HCT116 (cell line): Measurements from ENCODE around the gene MSANTD3. TPM values are rescaled to one million over a fixed set of nuclear protein-coding genes. Genes with fewer than 3 reads are reported as not detected.

Source experiments
- ATAC-seq: fragments of 200-7000 bp; cut with Tn5 transposase; 2 replicates; pipeline ENCODE4 v1.9.1; 2020; ENCODE audit warnings: mild to moderate bottlenecking, moderate library complexity
- BruUV-seq: library from RNA; stranded (reverse); fragments of 400-500 nt; replicated peaks from 2 replicates; lab custom pipeline; 2021; lab: Mats Ljungman, UMichigan
- CTCF ChIA-PET: fragments of 300-600 bp; sonication (Branson Sonifier 250); formaldehyde crosslinking; loops from one replicate; lab custom pipeline; 2021; ENCODE audit warnings: antibody characterized with exemption; lab: Charles Lee
- POLR2A ChIA-PET: fragments of 300-600, 350-600 bp; sonication (Branson Sonifier 250); formaldehyde crosslinking; loops from one replicate; lab custom pipeline; 2021; ENCODE audit warnings: antibody characterized with exemption; lab: Charles Lee
- RAD21 ChIA-PET, 2 experiments: fragments of 300-600 bp; sonication (Branson Sonifier 250); formaldehyde crosslinking; loops; one replicate each; lab custom pipeline; 2023; ENCODE audit warnings: low total read pairs in 2 of 2; ENCODE audit not compliant: uncharacterized antibody in 2 of 2, unreplicated experiment in 2 of 2, low non-redundant PET in 1 of 2; lab: Charles Lee
- DNase-seq: peaks from one replicate; pipeline ENCODE4 v3.0.0-alpha.2; 2010; ENCODE audit warnings: low read depth, low spot score
- H2AFZ ChIP-seq: fragments of 200-600 bp; shearing (Covaris generic), sonication (generic); 2 replicates; pipeline ENCODE4 v1.6.1; 2017; ENCODE audit warnings: low read depth, mixed run types, mixed read lengths, antibody characterized with exemption, low read length; ENCODE audit not compliant: poor library complexity, severe bottlenecking
- H3K27ac ChIP-seq: 2 replicates; pipeline ENCODE4 v1.5.1; 2012; ENCODE audit warnings: low read depth, low read length
- H3K27me3 ChIP-seq: fragments of 200-600 bp; sonication (generic); 2 replicates; pipeline ENCODE4 v1.6.1; 2016; ENCODE audit warnings: mixed run types, low read length, mixed read lengths; ENCODE audit not compliant: insufficient read depth
- H3K36me3 ChIP-seq, 2 experiments: fragments of 200-500 bp in 1 of 2; fragments of 200-600 bp in 1 of 2; sonication (Bioruptor generic) in 1 of 2; sonication (generic) in 1 of 2; 2 replicates each; pipeline versions ENCODE4 v1.5.1 to v1.6.1; 2014 to 2016; ENCODE audit warnings: low read length in 2 of 2, inconsistent platforms in 1 of 2, mixed read lengths in 1 of 2, mixed run types in 1 of 2; ENCODE audit not compliant: insufficient read depth in 2 of 2, control insufficient read depth in 1 of 2
- H3K4me1 ChIP-seq, 2 experiments: fragments of 200-600 bp in 1 of 2; sonication (generic) in 1 of 2; 2 replicates each; pipeline versions ENCODE4 v1.5.1 to v1.6.1; 2012 to 2017; ENCODE audit warnings: low read length in 2 of 2, inconsistent platforms in 1 of 2, mild to moderate bottlenecking in 1 of 2, mixed read lengths in 1 of 2, mixed run types in 1 of 2, moderate library complexity in 1 of 2; ENCODE audit not compliant: insufficient read depth in 2 of 2, control insufficient read depth in 1 of 2
- H3K4me2 ChIP-seq: fragments of 200-600 bp; sonication (generic); 2 replicates; pipeline ENCODE4 v1.6.1; 2017; ENCODE audit warnings: mixed run types, low read length, mixed read lengths
- H3K4me3 ChIP-seq, 2 experiments: fragments of 200-600 bp in 1 of 2; sonication (generic) in 1 of 2; replicated peaks in 1 of 2; 2 replicates each; pipeline ENCODE4 v1.5.1; 2011 to 2016; ENCODE audit warnings: low read length in 2 of 2, control low read depth in 1 of 2, low read depth in 1 of 2, mild to moderate bottlenecking in 1 of 2, mixed read lengths in 1 of 2, mixed run types in 1 of 2
- H3K79me2 ChIP-seq: fragments of 200-600 bp; sonication (generic); 2 replicates; pipeline ENCODE4 v1.6.1; 2017; ENCODE audit warnings: mild to moderate bottlenecking, mixed run types, low read length, moderate library complexity, mixed read lengths; ENCODE audit not compliant: insufficient read depth
- H3K9ac ChIP-seq: fragments of 200-600 bp; sonication (generic); 2 replicates; pipeline ENCODE4 v1.6.1; 2016; ENCODE audit warnings: low read length, mixed read lengths
- H3K9me2 ChIP-seq: fragments of 200-600 bp; sonication (generic), shearing (Covaris generic); 2 replicates; pipeline ENCODE4 v1.6.1; 2017; ENCODE audit warnings: mixed run types, mild to moderate bottlenecking, moderate library complexity; ENCODE audit not compliant: insufficient read depth
- H3K9me3 ChIP-seq, 2 experiments: fragments of 200-500 bp in 1 of 2; fragments of 200-600 bp in 1 of 2; sonication (Bioruptor generic) in 1 of 2; sonication (generic) in 1 of 2; 2 replicates each; pipeline ENCODE4 v1.6.1; 2014 to 2017; ENCODE audit warnings: low read length in 2 of 2, mixed read lengths in 2 of 2, inconsistent platforms in 1 of 2, low read depth in 1 of 2, mild to moderate bottlenecking in 1 of 2, mixed run types in 1 of 2, moderate library complexity in 1 of 2; ENCODE audit not compliant: control insufficient read depth in 1 of 2, insufficient read depth in 1 of 2
- H4K20me1 ChIP-seq: fragments of 200-600 bp; sonication (generic), shearing (Covaris generic); 2 replicates; pipeline ENCODE4 v1.6.1; 2017; ENCODE audit warnings: mixed run types, mild to moderate bottlenecking, moderate library complexity; ENCODE audit not compliant: insufficient read depth
- ATF3 ChIP-seq: IDR thresholded peaks from 2 replicates; pipeline ENCODE4 v1.6.1; 2012
- ELF1 ChIP-seq: IDR thresholded peaks from 2 replicates; pipeline ENCODE4 v1.6.1; 2012; ENCODE audit warnings: low read depth, borderline replicate concordance
- EZH2 ChIP-seq: fragments of 200-600 bp; sonication (generic); IDR thresholded peaks from 2 replicates; pipeline ENCODE4 v1.6.1; 2017; ENCODE audit warnings: antibody characterized with exemption, mixed run types
- RAD21 ChIP-seq: IDR thresholded peaks from 2 replicates; pipeline ENCODE4 v1.6.1; 2012; ENCODE audit warnings: low read depth, mild to moderate bottlenecking
- ZFX ChIP-seq: fragments of 450-650 bp; IDR thresholded peaks from 2 replicates; pipeline ENCODE4 v1.6.1; 2017
- ZNF274 ChIP-seq: fragments of 200-500 bp; sonication (Bioruptor generic); IDR thresholded peaks from 2 replicates; pipeline ENCODE4 v1.6.1; 2014; ENCODE audit warnings: mild to moderate bottlenecking, low read depth, low read length, inconsistent platforms
- intact Hi-C: fragments of 100-400 bp; cut with micrococcal nuclease; formaldehyde crosslinking; loops from 2 replicates; pipeline ENCODE4 v1.10.0; 2022
- total RNA-seq: library from RNA; stranded (reverse); gene quantifications from one replicate; pipeline ENCODE4 v1.2.1, GENCODE V29; 2021; ENCODE audit not compliant: unreplicated experiment
- TF ChIP-seq, protein P1 (sequence below), 3 experiments: fragments of 200-600 bp in 1 of 3; sonication (generic) in 1 of 3; IDR thresholded peaks in 2 of 3; conservative IDR thresholded peaks in 1 of 3; 2 replicates each; pipeline ENCODE4 v1.5.1; 2012 to 2017; ENCODE audit warnings: low read depth in 2 of 3, low read length in 2 of 3, antibody characterized with exemption in 1 of 3, borderline replicate concordance in 1 of 3, control low read depth in 1 of 3, mild to moderate bottlenecking in 1 of 3, mixed read lengths in 1 of 3, mixed run types in 1 of 3, moderate library complexity in 1 of 3; ENCODE audit not compliant: insufficient read depth in 1 of 3
- TF ChIP-seq, protein P2 (sequence below): IDR thresholded peaks from 2 replicates; pipeline ENCODE4 v1.6.1; 2011; ENCODE audit warnings: mild to moderate bottlenecking, low read length, moderate library complexity; ENCODE audit not compliant: insufficient replicate concordance; ENCODE audit errors: extremely low read depth
- TF ChIP-seq, protein P3 (sequence below): IDR thresholded peaks from 2 replicates; pipeline ENCODE4 v1.6.1; 2012

Gene MSANTD3
- total RNA-seq, 1 experiment from 2014 or later = 31.3 TPM

DNA sequence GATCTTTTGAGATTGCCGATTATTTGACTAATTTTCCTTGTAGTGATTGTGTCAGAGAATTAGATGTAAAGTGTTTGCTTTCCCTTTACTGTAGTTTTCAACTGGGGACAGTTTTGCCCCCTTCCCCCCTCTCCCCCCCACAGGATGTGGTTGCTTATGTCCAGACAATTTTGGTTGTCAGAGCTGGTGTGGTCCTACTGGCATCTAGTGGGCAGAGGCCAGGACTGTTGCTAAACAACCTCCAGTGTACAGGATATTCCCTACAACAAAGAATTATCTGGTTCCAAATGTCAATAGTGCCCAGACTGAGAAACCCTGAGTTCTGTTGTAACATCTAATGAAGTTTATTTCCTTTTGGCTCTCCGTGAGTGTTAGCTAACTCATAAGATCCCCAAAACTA is 66.0 kb downstream of the MSANTD3 start:
- Histone ChIP-seq H3K27me3 (no peaks in the 10 kb centered on the region), H3K9ac (no peak overlapping the region), H3K27ac (no peak overlapping the region), H3K9me2 (no peaks in the 10 kb centered on the region), H4K20me1 (no peaks in the 10 kb centered on the region), H3K4me1 (no peaks in the 10 kb centered on the region), H2AFZ (no peak overlapping the region), H3K9me3 (no peaks in the 10 kb centered on the region), H3K79me2 (no peaks in the 10 kb centered on the region)
- RAD21 ChIA-PET = no interaction called here
- intact Hi-C loops = no loop called here
- CTCF ChIA-PET = no interaction called here
- DNase-seq (no peak), ATAC-seq (0 out of 2 replicates have a peak, but pooled peaks have one; percentile 34)
- no peak for TF ChIP-seq ATF3
- TF ChIP-seq, protein P1, sequence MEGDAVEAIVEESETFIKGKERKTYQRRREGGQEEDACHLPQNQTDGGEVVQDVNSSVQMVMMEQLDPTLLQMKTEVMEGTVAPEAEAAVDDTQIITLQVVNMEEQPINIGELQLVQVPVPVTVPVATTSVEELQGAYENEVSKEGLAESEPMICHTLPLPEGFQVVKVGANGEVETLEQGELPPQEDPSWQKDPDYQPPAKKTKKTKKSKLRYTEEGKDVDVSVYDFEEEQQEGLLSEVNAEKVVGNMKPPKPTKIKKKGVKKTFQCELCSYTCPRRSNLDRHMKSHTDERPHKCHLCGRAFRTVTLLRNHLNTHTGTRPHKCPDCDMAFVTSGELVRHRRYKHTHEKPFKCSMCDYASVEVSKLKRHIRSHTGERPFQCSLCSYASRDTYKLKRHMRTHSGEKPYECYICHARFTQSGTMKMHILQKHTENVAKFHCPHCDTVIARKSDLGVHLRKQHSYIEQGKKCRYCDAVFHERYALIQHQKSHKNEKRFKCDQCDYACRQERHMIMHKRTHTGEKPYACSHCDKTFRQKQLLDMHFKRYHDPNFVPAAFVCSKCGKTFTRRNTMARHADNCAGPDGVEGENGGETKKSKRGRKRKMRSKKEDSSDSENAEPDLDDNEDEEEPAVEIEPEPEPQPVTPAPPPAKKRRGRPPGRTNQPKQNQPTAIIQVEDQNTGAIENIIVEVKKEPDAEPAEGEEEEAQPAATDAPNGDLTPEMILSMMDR (IDR thresholded peaks at IDR 0.05 in 2 of 3, conservative IDR thresholded peaks at IDR 0.05 in 1 of 3; ENCODE audit: borderline replicate concordance in 1 of 3, insufficient read depth in 1 of 3, low read depth in 2 of 3, low read length in 2 of 3) = peak in 1 of 3 experiments; percentile 38; a peak in 2 of 6 replicates
- TF ChIP-seq ZNF274 = no peak
- TF ChIP-seq, protein P2, sequence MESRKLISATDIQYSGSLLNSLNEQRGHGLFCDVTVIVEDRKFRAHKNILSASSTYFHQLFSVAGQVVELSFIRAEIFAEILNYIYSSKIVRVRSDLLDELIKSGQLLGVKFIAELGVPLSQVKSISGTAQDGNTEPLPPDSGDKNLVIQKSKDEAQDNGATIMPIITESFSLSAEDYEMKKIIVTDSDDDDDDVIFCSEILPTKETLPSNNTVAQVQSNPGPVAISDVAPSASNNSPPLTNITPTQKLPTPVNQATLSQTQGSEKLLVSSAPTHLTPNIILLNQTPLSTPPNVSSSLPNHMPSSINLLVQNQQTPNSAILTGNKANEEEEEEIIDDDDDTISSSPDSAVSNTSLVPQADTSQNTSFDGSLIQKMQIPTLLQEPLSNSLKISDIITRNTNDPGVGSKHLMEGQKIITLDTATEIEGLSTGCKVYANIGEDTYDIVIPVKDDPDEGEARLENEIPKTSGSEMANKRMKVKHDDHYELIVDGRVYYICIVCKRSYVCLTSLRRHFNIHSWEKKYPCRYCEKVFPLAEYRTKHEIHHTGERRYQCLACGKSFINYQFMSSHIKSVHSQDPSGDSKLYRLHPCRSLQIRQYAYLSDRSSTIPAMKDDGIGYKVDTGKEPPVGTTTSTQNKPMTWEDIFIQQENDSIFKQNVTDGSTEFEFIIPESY = no peak
- peak; percentile 48 for TF ChIP-seq RAD21
- TF ChIP-seq ZFX = no peak
- TF ChIP-seq ELF1 = no peak
- no peak for TF ChIP-seq EZH2
- TF ChIP-seq, protein P3, sequence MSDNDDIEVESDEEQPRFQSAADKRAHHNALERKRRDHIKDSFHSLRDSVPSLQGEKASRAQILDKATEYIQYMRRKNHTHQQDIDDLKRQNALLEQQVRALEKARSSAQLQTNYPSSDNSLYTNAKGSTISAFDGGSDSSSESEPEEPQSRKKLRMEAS = no peak
- TF ChIP-seq, all 23 proteins: peak for 2
- H3K4me3 ChIP-seq = no peak overlapping the region
- POLR2A ChIA-PET = no interaction called here
- H3K36me3 ChIP-seq = no peaks in the 10 kb centered on the region
- no peak overlapping the region for H3K4me2 ChIP-seq
- no TSS peak for BruUV-seq
